Adrenal gland (tissue), 12 donors: ENCODE measurements around the gene DENND5A. TPM values are rescaled to one million over a fixed set of nuclear protein-coding genes. Genes with fewer than 3 reads are reported as not detected.

Source experiments
- DNase-seq, 7 donors: peaks; one replicate each; pipeline ENCODE4 v3.0.0-alpha.2; 2019 to 2020
- H3K27ac ChIP-seq, 5 donors: fragments of 200-600 bp; sonication (generic) in 4 of 5; 1 replicate in 3 of 5; 2 replicates in 2 of 5; pipeline versions ENCODE4 v1.5.1 to v1.8.0; 2016 to 2020; ENCODE audit warnings: mild to moderate bottlenecking in 1 of 5
- H3K27me3 ChIP-seq: fragments of 200-600 bp; 2 replicates; pipeline ENCODE4 v1.8.0; 2021
- H3K36me3 ChIP-seq, 2 donors: fragments of 200-600 bp; replicated peaks in 1 of 2; 1 replicate in 1 of 2; 2 replicates in 1 of 2; pipeline versions ENCODE4 v1.5.1 to v1.8.0; 2018 to 2022
- H3K4me1 ChIP-seq, 2 donors: fragments of 200-600 bp; replicated peaks in 1 of 2; 1 replicate in 1 of 2; 2 replicates in 1 of 2; pipeline versions ENCODE4 v1.5.1 to v1.8.0; 2018 to 2021
- H3K4me3 ChIP-seq, 4 donors: fragments of 200-600 bp; sonication (generic) in 3 of 4; one replicate each; pipeline ENCODE4 v1.5.1; 2016 to 2018
- H3K9me3 ChIP-seq, 3 donors: fragments of 200-600 bp; sonication (generic) in 1 of 3; replicated peaks in 1 of 3; 1 replicate in 2 of 3; 2 replicates in 1 of 3; pipeline versions ENCODE4 v1.5.1 to v1.8.0; 2016 to 2021
- POLR2A ChIP-seq, 2 donors: fragments of 450-650 bp; IDR thresholded peaks; one replicate each; pipeline ENCODE4 v1.6.1; 2017; ENCODE audit warnings: antibody characterized with exemption in 2 of 2, mild to moderate bottlenecking in 2 of 2, moderate library complexity in 1 of 2
- WGBS, 4 donors: extraction: QIAGEN DNeasy Blood & Tissue Kit in 2 of 4; methylation state at CpG; one replicate each; pipeline versions ENCODE4 v1.1.5 to v1.1.7; 2013 to 2017; 5-methylcytosine and 5-hydroxymethylcytosine counted together
- intact Hi-C, 2 donors: fragments of 100-400 bp; cut with DNase I; formaldehyde crosslinking; loops; one replicate each; pipeline versions ENCODE4 v1.14.1 to v1.15.0; 2022 to 2023
- polyA plus RNA-seq, 3 donors: library from polyadenylated mRNA; stranded (reverse); fragments of 200-250 nt in 2 of 3; fragments of 350-450 nt in 1 of 3; fragmentation: Illumina TruSeq in 1 of 3; extraction: RNeasy Lipid Tissue Mini Kit (QIAGEN cat#74804) in 1 of 3; gene quantifications; one replicate each; pipeline ENCODE4 v1.2.3, GENCODE V29; 2013 to 2014
- total RNA-seq, 9 donors: library from RNA; depleted of rRNA in 4 of 9; stranded (reverse); fragments of >200 nt in 4 of 9; fragments of 120-200 nt in 1 of 9; fragmentation: NEBNext Ultra II Directional in 1 of 9; extraction: Animal tissue kit (Norgen Biotek cat#: 25700) in 1 of 9; gene quantifications; one replicate each; pipeline versions ENCODE4 v1.1.0 to v1.2.4, GENCODE V29; 2013 to 2023
- TF ChIP-seq, protein P1 (sequence below), 6 experiments: fragments of 450-650 bp in 4 of 6; fragments of 200-600 bp in 2 of 6; sonication (generic) in 1 of 6; IDR thresholded peaks; 1 replicate in 5 of 6; 2 replicates in 1 of 6; pipeline versions ENCODE4 v1.5.1 to v1.8.0; 2016 to 2021; ENCODE audit warnings: antibody characterized with exemption in 6 of 6, mild to moderate bottlenecking in 2 of 6, moderate library complexity in 1 of 6
- donor health status: healthy with polysubstance abuse.
- donor health status: Bipolar disorder and iron deficiency.
- donor health status: DM: yes; HTN: yes; CAD: no.
- donor health status: DM: no; HTN: no; CAD: no.
- donor health status: DM: no; HTN: no; CAD: no.
- donor health status: DM: yes; HTN: yes; CAD: no.

Gene DENND5A
- total and polyA plus RNA-seq, 12 donors, result 26.8 to 75.4 (median 62.8) TPM

DNA sequence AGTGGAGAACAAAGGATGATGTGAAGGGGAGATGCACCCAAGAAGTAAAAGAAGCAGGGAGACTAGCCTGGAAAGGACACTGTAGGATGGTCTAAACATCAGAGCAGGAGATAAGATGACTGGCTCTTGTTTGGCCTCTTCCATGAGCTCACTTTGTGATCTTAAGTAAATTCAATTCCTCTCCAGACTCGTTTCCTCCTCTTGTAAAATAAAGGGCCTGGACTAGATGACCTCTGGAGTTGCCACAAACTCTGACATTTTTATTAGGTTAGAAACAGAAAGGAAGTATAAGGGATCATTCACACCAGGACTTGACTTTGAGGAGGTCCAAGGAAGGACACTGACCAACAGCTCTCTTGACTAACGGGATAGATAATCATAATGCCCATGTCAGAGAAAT is 113.5 kb downstream of the DENND5A start:
- TF ChIP-seq POLR2A (IDR thresholded peaks at IDR 0.05), result no peak
- TF ChIP-seq, protein P1, sequence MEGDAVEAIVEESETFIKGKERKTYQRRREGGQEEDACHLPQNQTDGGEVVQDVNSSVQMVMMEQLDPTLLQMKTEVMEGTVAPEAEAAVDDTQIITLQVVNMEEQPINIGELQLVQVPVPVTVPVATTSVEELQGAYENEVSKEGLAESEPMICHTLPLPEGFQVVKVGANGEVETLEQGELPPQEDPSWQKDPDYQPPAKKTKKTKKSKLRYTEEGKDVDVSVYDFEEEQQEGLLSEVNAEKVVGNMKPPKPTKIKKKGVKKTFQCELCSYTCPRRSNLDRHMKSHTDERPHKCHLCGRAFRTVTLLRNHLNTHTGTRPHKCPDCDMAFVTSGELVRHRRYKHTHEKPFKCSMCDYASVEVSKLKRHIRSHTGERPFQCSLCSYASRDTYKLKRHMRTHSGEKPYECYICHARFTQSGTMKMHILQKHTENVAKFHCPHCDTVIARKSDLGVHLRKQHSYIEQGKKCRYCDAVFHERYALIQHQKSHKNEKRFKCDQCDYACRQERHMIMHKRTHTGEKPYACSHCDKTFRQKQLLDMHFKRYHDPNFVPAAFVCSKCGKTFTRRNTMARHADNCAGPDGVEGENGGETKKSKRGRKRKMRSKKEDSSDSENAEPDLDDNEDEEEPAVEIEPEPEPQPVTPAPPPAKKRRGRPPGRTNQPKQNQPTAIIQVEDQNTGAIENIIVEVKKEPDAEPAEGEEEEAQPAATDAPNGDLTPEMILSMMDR (IDR thresholded peaks at IDR 0.05), result no peak
- DNase-seq, result no peak
- Histone ChIP-seq H3K36me3 (peaks cover 0 to 46% of the 10 kb centered on the region in 2 donors), H3K4me3 (no peak overlapping the region), H3K27me3 (no peaks in the 10 kb centered on the region), H3K27ac (no peak overlapping the region), H3K4me1 (no peaks in the 10 kb centered on the region), H3K9me3 (no peaks in the 10 kb centered on the region)
- intact Hi-C loops, result no loop called here
- WGBS, 4 donors, result 73 to 86% (median 80%) methylated on average over 2 of the region's 2 CpGs

DNA sequence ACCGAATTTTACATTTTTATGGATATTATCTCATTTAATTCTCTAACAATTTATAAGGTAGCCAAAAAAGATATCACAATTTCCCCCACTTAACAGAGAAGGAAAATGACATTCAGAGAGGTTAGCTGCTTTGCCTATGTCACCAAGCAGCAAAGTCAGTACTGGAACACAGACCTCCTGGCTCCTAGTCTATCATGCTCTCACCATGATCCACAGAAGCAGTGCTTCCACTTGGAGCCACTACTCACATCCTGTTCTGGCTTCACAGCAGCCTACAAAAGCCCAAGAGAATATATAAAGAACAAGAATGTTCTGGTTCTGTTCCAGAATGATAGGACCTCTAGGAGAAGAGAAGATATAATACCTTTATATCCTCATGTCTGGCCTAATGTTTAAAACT is 114.2 kb downstream of the DENND5A start:
- WGBS, 4 donors, result 96 to 100% (median 97%) methylated on average over 1 of the region's 1 CpG
- TF ChIP-seq, protein P1 (IDR thresholded peaks at IDR 0.05), result no peak
- TF ChIP-seq POLR2A (IDR thresholded peaks at IDR 0.05), result no peak
- no peaks in the 10 kb centered on the region for H3K27me3 ChIP-seq

DNA sequence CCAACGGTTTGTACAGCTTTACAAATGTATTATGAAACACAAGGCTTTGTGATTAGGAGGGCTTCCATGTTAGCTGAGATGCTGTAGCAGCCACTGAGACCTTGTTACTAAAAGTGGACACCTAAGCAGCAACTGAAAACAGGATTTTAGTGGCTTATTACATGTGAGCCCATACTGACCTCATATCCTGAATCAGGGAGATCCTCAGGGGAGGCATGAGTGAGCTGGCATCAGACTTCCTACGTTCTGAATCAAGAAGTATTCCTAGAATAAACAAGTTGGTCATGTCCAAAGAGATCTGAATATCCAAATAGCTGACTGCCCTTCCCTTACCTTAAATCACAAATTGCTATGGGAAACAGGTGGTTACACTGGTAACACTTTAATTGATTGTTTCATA is 114.6 kb downstream of the DENND5A start:
- H3K9me3 ChIP-seq, result no peaks in the 10 kb centered on the region
- no peaks in the 10 kb centered on the region for H3K4me1 ChIP-seq
- H3K27ac ChIP-seq, result no peak overlapping the region
- TF ChIP-seq, protein P1 (IDR thresholded peaks at IDR 0.05), result no peak
- no peak for TF ChIP-seq POLR2A (IDR thresholded peaks at IDR 0.05)
- H3K36me3 ChIP-seq, result peaks cover 0 to 57% of the 10 kb centered on the region in 2 donors
- no peak for DNase-seq
- intact Hi-C loops, result no loop called here
- WGBS, 4 donors, result 78 to 90% (median 80%) methylated on average over 2 of the region's 2 CpGs
- no peak overlapping the region for H3K4me3 ChIP-seq
- H3K27me3 ChIP-seq, result no peaks in the 10 kb centered on the region

More for the DNA sequence above, 114.2 kb downstream of the DENND5A start:
- Histone ChIP-seq H3K4me1 (no peaks in the 10 kb centered on the region), H3K9me3 (no peaks in the 10 kb centered on the region), H3K27ac (no peak overlapping the region), H3K36me3 (peaks cover 0 to 53% of the 10 kb centered on the region in 2 donors), H3K4me3 (no peak overlapping the region)
- intact Hi-C loops, result no loop called here
- DNase-seq, result no peak

DNA sequence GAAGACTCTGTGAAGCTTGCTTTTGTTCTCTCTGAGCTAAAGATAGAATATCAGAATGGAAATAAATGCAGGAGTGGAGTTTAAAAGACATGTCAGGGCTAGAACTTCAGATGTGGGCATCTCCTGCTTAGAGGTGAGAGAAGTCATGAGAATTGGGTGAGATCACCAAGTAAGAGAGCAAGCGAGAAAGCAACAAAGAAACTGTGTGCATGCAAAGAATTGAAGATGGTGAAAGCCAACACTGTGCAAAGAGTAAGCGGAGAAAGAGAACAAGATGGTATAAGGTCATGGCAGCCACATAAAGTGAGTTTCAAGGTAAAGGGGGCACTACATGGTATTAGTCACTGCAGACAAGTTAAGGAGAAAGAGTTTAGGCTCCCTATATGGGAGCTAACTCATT is 116.4 kb downstream of the DENND5A start:
- no peaks in the 10 kb centered on the region for H3K4me1 ChIP-seq
- TF ChIP-seq, protein P1 (IDR thresholded peaks at IDR 0.05), result no peak
- no peak for TF ChIP-seq POLR2A (IDR thresholded peaks at IDR 0.05)
- no peak overlapping the region for H3K27ac ChIP-seq
- H3K9me3 ChIP-seq, result no peaks in the 10 kb centered on the region
- H3K4me3 ChIP-seq, result no peak overlapping the region
- WGBS, 4 donors, result 94 to 98% (median 95%) methylated on average over 2 of the region's 2 CpGs
- intact Hi-C loops, result no loop called here
- H3K27me3 ChIP-seq, result no peaks in the 10 kb centered on the region
- peaks cover 0 to 74% of the 10 kb centered on the region in 2 donors for H3K36me3 ChIP-seq
- no peak for DNase-seq
